Measurements from ENCODE around the gene TOX2.

Gene TOX2

GRCh38 chr20:44117296-44118184, 202.9 kb downstream of the TOX2 start:
- TF ChIP-seq CTCF (IDR thresholded peaks at IDR 0.05): no peak

GRCh38 chr20:44118185-44119033, 203.8 kb downstream of the TOX2 start:
- no peak for TF ChIP-seq CTCF (IDR thresholded peaks at IDR 0.05)

Measured in LNCAP (cell line).